Measurements from ENCODE around the gene SPAG9. TPM values are rescaled to one million over a fixed set of nuclear protein-coding genes. Genes with fewer than 3 reads are reported as not detected.
A peak's percentile ranks its signal among the peaks of the same experiment; 100 is the strongest.

The SPAG9 gene
- total and polyA plus RNA-seq, 2 donors (not counting 1 experiment from before 2014, with no cell fraction given), result 8.6 to 64.1 TPM

DNA sequence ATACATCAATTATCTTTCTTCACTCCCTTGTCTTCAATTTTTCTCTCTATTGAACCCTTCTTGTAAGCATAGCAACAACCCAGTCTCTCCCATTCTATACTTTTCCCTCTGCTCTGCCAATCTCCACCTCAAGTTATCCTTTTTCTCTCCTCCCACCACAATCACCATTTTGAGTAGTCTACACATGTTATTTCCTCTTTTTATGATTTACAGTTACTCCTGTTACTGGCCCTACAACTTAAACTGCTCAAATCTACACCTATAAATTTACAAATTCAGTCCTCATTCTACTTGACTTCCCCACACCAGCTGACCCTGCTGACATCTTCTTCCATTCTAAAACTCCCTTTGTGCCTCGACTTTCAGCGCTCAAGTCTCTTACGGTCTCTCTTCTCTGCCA, 84.6 kb downstream of the SPAG9 start:
- peak overlapping the region; percentile 33 for H3K4me2 ChIP-seq (replicated peaks; ENCODE audit: low read depth, low read length, poor library complexity, severe bottlenecking)
- no peaks in the 10 kb centered on the region for H3K9me3 Mint-ChIP-seq (ENCODE audit: insufficient read depth)
- no peak overlapping the region for H3K4me3 Mint-ChIP-seq
- no peak overlapping the region for H3K9ac ChIP-seq (ENCODE audit: low read length)
- H3K79me2 ChIP-seq (ENCODE audit: control insufficient read depth, insufficient read depth, low read length), result no peaks in the 10 kb centered on the region
- H3K4me3 ChIP-seq (ENCODE audit: control extremely low read depth in 1 of 5, extremely low read depth in 1 of 5, insufficient read depth in 1 of 5, low read depth in 2 of 5, low read length in 4 of 5), result no peak overlapping the region
- ChIA-PET POLR2A (no interaction called here), CTCF (no interaction called here)
- DNase-seq, result no peak
- H4K20me1 ChIP-seq (ENCODE audit: control insufficient read depth, insufficient read depth, low read length, poor library complexity, severe bottlenecking), result no peaks in the 10 kb centered on the region
- no peaks in the 10 kb centered on the region for H3K27me3 Mint-ChIP-seq
- H3K4me1 Mint-ChIP-seq, result peaks cover 23% of the 10 kb centered on the region
- H3K27ac Mint-ChIP-seq, result peak overlapping the region; percentile 2
- H3K27ac ChIP-seq (ENCODE audit: low read length in 2 of 2), result no peak overlapping the region
- intact Hi-C loops (cut with micrococcal nuclease), result no loop called here
- no peak for ATAC-seq (ENCODE audit: low read depth)
- peaks cover 2 to 3% of the 10 kb centered on the region in 2 experiments for H3K36me3 ChIP-seq (replicated peaks in 1 of 2; ENCODE audit: control extremely low read depth in 1 of 2, control insufficient read depth in 1 of 2, extremely low read depth in 1 of 2, insufficient read depth in 2 of 2, low read length in 1 of 2)
- 73% methylated on average over 3 of the region's 3 CpGs for WGBS (ENCODE audit: insufficient coverage)
- TF ChIP-seq, protein P1, sequence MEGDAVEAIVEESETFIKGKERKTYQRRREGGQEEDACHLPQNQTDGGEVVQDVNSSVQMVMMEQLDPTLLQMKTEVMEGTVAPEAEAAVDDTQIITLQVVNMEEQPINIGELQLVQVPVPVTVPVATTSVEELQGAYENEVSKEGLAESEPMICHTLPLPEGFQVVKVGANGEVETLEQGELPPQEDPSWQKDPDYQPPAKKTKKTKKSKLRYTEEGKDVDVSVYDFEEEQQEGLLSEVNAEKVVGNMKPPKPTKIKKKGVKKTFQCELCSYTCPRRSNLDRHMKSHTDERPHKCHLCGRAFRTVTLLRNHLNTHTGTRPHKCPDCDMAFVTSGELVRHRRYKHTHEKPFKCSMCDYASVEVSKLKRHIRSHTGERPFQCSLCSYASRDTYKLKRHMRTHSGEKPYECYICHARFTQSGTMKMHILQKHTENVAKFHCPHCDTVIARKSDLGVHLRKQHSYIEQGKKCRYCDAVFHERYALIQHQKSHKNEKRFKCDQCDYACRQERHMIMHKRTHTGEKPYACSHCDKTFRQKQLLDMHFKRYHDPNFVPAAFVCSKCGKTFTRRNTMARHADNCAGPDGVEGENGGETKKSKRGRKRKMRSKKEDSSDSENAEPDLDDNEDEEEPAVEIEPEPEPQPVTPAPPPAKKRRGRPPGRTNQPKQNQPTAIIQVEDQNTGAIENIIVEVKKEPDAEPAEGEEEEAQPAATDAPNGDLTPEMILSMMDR (IDR thresholded peaks at IDR 0.05), result no peak
- TF ChIP-seq EZH2 (IDR thresholded peaks at IDR 0.05; ENCODE audit: borderline replicate concordance, insufficient read depth, low read depth, low read length, poor library complexity, severe bottlenecking), result no peak
- no peak overlapping the region for H2AFZ ChIP-seq (ENCODE audit: insufficient read depth, low read depth, low read length, poor library complexity, severe bottlenecking)
- H3K9me3 ChIP-seq (ENCODE audit: control extremely low read depth in 1 of 3, control insufficient read depth in 2 of 3, insufficient read depth in 1 of 3, low read length in 2 of 3), result no peaks in the 10 kb centered on the region
- no peaks in the 10 kb centered on the region for H3K27me3 ChIP-seq (replicated peaks in 1 of 4; ENCODE audit: control extremely low read depth in 1 of 4, control insufficient read depth in 3 of 4, insufficient read depth in 4 of 4, low read length in 3 of 4)
- H3K4me1 ChIP-seq (ENCODE audit: control insufficient read depth in 2 of 2, insufficient read depth in 2 of 2, low read length in 2 of 2), result peaks cover 14 to 17% of the 10 kb centered on the region in 2 donors

DNA sequence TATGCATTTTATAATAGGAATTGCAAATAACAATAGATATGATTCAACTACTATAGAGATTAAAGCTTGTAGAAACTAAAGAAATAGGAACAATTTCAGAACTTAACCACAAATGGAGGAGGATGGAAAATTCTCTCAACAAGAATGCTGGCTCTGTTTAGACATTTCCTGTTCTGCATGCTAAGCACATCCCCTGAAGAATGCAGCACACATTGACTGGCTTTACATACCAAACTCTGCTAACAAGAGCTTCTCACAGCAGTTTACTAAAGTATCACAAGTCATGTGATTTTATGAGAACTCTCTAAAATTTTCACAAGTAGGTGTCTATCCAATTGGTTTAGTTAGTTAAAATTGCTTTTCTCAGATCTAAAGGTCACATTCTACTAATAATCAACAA, 85.2 kb downstream of the SPAG9 start:
- H3K4me3 Mint-ChIP-seq, result no peak overlapping the region
- H3K4me1 ChIP-seq (ENCODE audit: control insufficient read depth in 2 of 2, insufficient read depth in 2 of 2, low read length in 2 of 2), result peaks cover 14 to 20% of the 10 kb centered on the region in 2 donors
- peak overlapping the region; percentile 33 for H3K4me2 ChIP-seq (replicated peaks; ENCODE audit: low read depth, low read length, poor library complexity, severe bottlenecking)
- no peaks in the 10 kb centered on the region for H3K27me3 ChIP-seq (replicated peaks in 1 of 4; ENCODE audit: control extremely low read depth in 1 of 4, control insufficient read depth in 3 of 4, insufficient read depth in 4 of 4, low read length in 3 of 4)
- H2AFZ ChIP-seq (ENCODE audit: insufficient read depth, low read depth, low read length, poor library complexity, severe bottlenecking), result no peak overlapping the region
- POLR2A ChIA-PET, result no interaction called here
- H3K27ac Mint-ChIP-seq, result no peak overlapping the region
- no peaks in the 10 kb centered on the region for H3K9me3 Mint-ChIP-seq (ENCODE audit: insufficient read depth)
- CTCF ChIA-PET, result interaction anchor here (1.0 to 1.4 kb wide), 3 partner anchors 9 to 36 kb away, joined by 3 to 4 read pairs (median 4); no protein-coding TSS in a partner anchor
- intact Hi-C loops (cut with micrococcal nuclease), result no loop called here
- DNase-seq (no peak), ATAC-seq (ENCODE audit: low read depth) (no peak)
- no peak overlapping the region for H3K9ac ChIP-seq (ENCODE audit: low read length)
- H3K27ac ChIP-seq (ENCODE audit: low read length in 2 of 2), result no peak overlapping the region
- no peaks in the 10 kb centered on the region for H4K20me1 ChIP-seq (ENCODE audit: control insufficient read depth, insufficient read depth, low read length, poor library complexity, severe bottlenecking)
- H3K79me2 ChIP-seq (ENCODE audit: control insufficient read depth, insufficient read depth, low read length), result no peaks in the 10 kb centered on the region
- H3K9me3 ChIP-seq (ENCODE audit: control extremely low read depth in 1 of 3, control insufficient read depth in 2 of 3, insufficient read depth in 1 of 3, low read length in 2 of 3), result no peaks in the 10 kb centered on the region
- no peaks in the 10 kb centered on the region for H3K27me3 Mint-ChIP-seq
- H3K4me1 Mint-ChIP-seq, result peaks cover 27% of the 10 kb centered on the region
- H3K4me3 ChIP-seq (ENCODE audit: control extremely low read depth in 1 of 5, extremely low read depth in 1 of 5, insufficient read depth in 1 of 5, low read depth in 2 of 5, low read length in 4 of 5), result no peak overlapping the region
- peaks cover 2 to 3% of the 10 kb centered on the region in 2 experiments for H3K36me3 ChIP-seq (replicated peaks in 1 of 2; ENCODE audit: control extremely low read depth in 1 of 2, control insufficient read depth in 1 of 2, extremely low read depth in 1 of 2, insufficient read depth in 2 of 2, low read length in 1 of 2)
- no peak for TF ChIP-seq EZH2 (IDR thresholded peaks at IDR 0.05; ENCODE audit: borderline replicate concordance, insufficient read depth, low read depth, low read length, poor library complexity, severe bottlenecking)
- TF ChIP-seq, protein P1 (IDR thresholded peaks at IDR 0.05), result no peak

Data from B cell (primary cell).